ENCODE measurements around the gene OR52L1. TPM values are rescaled to one million over a fixed set of nuclear protein-coding genes. Genes with fewer than 3 reads are reported as not detected.

The OR52L1 gene
- total RNA-seq, 1 experiment from 2014 or later = not detected

DNA sequence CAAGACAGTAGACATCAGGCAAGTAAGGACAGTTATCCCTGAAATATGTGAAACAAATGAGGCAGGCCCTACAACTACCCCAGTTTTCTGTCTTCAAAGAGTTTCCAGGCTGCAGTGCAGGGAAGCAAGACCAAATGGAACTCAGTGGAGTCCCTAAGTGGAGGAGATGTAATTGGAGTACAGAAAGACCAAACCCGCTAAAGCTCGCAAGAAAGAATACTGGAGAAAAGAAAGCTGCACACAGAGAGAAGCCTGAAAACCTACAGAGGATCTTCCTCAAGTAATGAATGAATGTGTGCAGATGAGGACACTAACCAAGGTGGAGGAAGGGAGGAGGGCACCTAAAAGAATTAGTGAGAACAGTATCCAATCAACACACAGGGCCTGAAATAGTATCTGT lies 46.0 kb downstream of the OR52L1 start:
- DNase-seq (ENCODE audit: low spot score) = no peak

GRCh38 chr11:5938603-5938965 lies 48.2 kb downstream of the OR52L1 start:
- no peak for DNase-seq (ENCODE audit: low spot score)

GRCh38 chr11:5937868-5938602 lies 48.8 kb downstream of the OR52L1 start:
- DNase-seq (ENCODE audit: low spot score) = no peak

Other genes starting within 250 kb of the OR52L1 start
- gene OR52N4, start 232.7 kb downstream of the OR52L1 start, total RNA-seq (2014; rRNA removed; shearing (Covaris generic)) = not detected in 2 replicates
- not detected in 2 replicates for gene OR52N5, start 203.6 kb downstream of the OR52L1 start, total RNA-seq (2014; rRNA removed; shearing (Covaris generic))
- gene OR52N1, start 195.7 kb downstream of the OR52L1 start, total RNA-seq (2014; rRNA removed; shearing (Covaris generic)) = not detected in 2 replicates
- gene OR52N2, start 178.1 kb downstream of the OR52L1 start, total RNA-seq (2014; rRNA removed; shearing (Covaris generic)) = not detected in 2 replicates
- not detected in 2 replicates for gene OR52E6, start 145.1 kb downstream of the OR52L1 start, total RNA-seq (2014; rRNA removed; shearing (Covaris generic))
- gene OR52E8, start 129.3 kb downstream of the OR52L1 start, total RNA-seq (2014; rRNA removed; shearing (Covaris generic)) = not detected in 2 replicates
- gene OR52E4, start 106.4 kb downstream of the OR52L1 start, total RNA-seq (2014; rRNA removed; shearing (Covaris generic)) = not detected in 2 replicates
- gene OR52E5, start 93.8 kb downstream of the OR52L1 start, total RNA-seq (2014; rRNA removed; shearing (Covaris generic)) = not detected in 2 replicates
- gene OR56A3, start 44.7 kb downstream of the OR52L1 start, total RNA-seq (2014; rRNA removed; shearing (Covaris generic)) = not detected in 2 replicates
- not detected in 2 replicates for gene OR56A5, start 18.5 kb downstream of the OR52L1 start, total RNA-seq (2014; rRNA removed; shearing (Covaris generic))
- gene OR56A4, start 20.0 kb upstream of the OR52L1 start, total RNA-seq (2014; rRNA removed; shearing (Covaris generic)) = not detected in 2 replicates
- not detected in 2 replicates for gene OR56A1, start 43.8 kb upstream of the OR52L1 start, total RNA-seq (2014; rRNA removed; shearing (Covaris generic))
- not detected in 2 replicates for gene OR56B4, start 120.7 kb upstream of the OR52L1 start, total RNA-seq (2014; rRNA removed; shearing (Covaris generic))
- gene OR52B2, start 183.3 kb upstream of the OR52L1 start, total RNA-seq (2014; rRNA removed; shearing (Covaris generic)) = not detected in 2 replicates
- gene OR52W1, start 212.2 kb upstream of the OR52L1 start, total RNA-seq (2014; rRNA removed; shearing (Covaris generic)) = not detected in 2 replicates
- gene C11orf42, start 218.6 kb upstream of the OR52L1 start, total RNA-seq (2014; rRNA removed; shearing (Covaris generic)) = not detected in 2 replicates
- 9.6 and 13.1 TPM in 2 replicates for gene FHIP1B, start 247.7 kb upstream of the OR52L1 start, total RNA-seq (2014; rRNA removed; shearing (Covaris generic))